ENCODE measurements around the gene FZD10. TPM values are rescaled to one million over a fixed set of nuclear protein-coding genes. Genes with fewer than 3 reads are reported as not detected.

Gene FZD10
- total and polyA plus RNA-seq, 8 donors: 0.12 to 3.2 (median 0.72) TPM; not detected in 3

- WGBS, 5 donors: 57 to 71% (median 68%) methylated on average over 19 of the region's 19 CpGs
- no peak overlapping the region for H3K4me3 ChIP-seq
- no peaks in the 10 kb centered on the region for H3K36me3 ChIP-seq
- peaks cover 0 to 46% (median 0%) of the 10 kb centered on the region in 3 donors for H3K27me3 ChIP-seq
- intact Hi-C loops (cut with DNase I; ENCODE audit: low total_unique reads): no loop called here
- no peaks in the 10 kb centered on the region for H3K9me3 ChIP-seq
- no peak for TF ChIP-seq CTCF (IDR thresholded peaks at IDR 0.05)
- no peak for TF ChIP-seq POLR2AphosphoS5 (IDR thresholded peaks at IDR 0.05)
- TF ChIP-seq POLR2A (IDR thresholded peaks at IDR 0.05): no peak
- TF ChIP-seq EP300 (IDR thresholded peaks at IDR 0.05): no peak
- DNase-seq: peak; percentile 14 to 25
- no peak overlapping the region for H3K27ac ChIP-seq
- no peaks in the 10 kb centered on the region for H3K4me1 ChIP-seq
Observed at GRCh38 chr12:130192642-130193345, 30.5 kb downstream of the FZD10 start.

GRCh38 chr12:130194154-130194553 is 31.9 kb downstream of the FZD10 start:
- no peaks in the 10 kb centered on the region for H3K36me3 ChIP-seq
- H3K27ac ChIP-seq: no peak overlapping the region
- intact Hi-C loops (cut with DNase I; ENCODE audit: low total_unique reads): no loop called here
- no peak overlapping the region for H3K4me3 ChIP-seq
- peaks cover 0 to 54% (median 0%) of the 10 kb centered on the region in 3 donors for H3K27me3 ChIP-seq
- no peaks in the 10 kb centered on the region for H3K9me3 ChIP-seq
- no peaks in the 10 kb centered on the region for H3K4me1 ChIP-seq
- WGBS, 5 donors: 58 to 70% (median 67%) methylated on average over 10 of the region's 10 CpGs
- peak in 1 of 2 donors; percentile 11 for DNase-seq
- no peak for TF ChIP-seq CTCF (IDR thresholded peaks at IDR 0.05)
- TF ChIP-seq POLR2A (IDR thresholded peaks at IDR 0.05): no peak
- TF ChIP-seq EP300 (IDR thresholded peaks at IDR 0.05): no peak
- no peak for TF ChIP-seq POLR2AphosphoS5 (IDR thresholded peaks at IDR 0.05)

GRCh38 chr12:130195369-130195768 is 33.1 kb downstream of the FZD10 start:
- Histone ChIP-seq H3K27ac (no peak overlapping the region), H3K27me3 (peaks cover 0 to 57% (median 0%) of the 10 kb centered on the region in 3 donors), H3K4me1 (no peaks in the 10 kb centered on the region), H3K9me3 (peaks cover 0 to 2% (median under 1%) of the 10 kb centered on the region in 4 donors), H3K4me3 (no peak overlapping the region), H3K36me3 (no peaks in the 10 kb centered on the region)
- DNase-seq: peak in 1 of 2 donors; percentile 5
- WGBS, 5 donors: 91 to 95% (median 93%) methylated on average over 7 of the region's 7 CpGs
- intact Hi-C loops (cut with DNase I; ENCODE audit: low total_unique reads): no loop called here
- TF ChIP-seq POLR2A (IDR thresholded peaks at IDR 0.05): no peak
- TF ChIP-seq EP300 (IDR thresholded peaks at IDR 0.05): no peak
- no peak for TF ChIP-seq CTCF (IDR thresholded peaks at IDR 0.05)
- no peak for TF ChIP-seq POLR2AphosphoS5 (IDR thresholded peaks at IDR 0.05)

- DNase-seq: peak in 1 of 2 donors; percentile 2
- H3K36me3 ChIP-seq: no peaks in the 10 kb centered on the region
- peaks cover 0 to 6% (median 2%) of the 10 kb centered on the region in 4 donors for H3K9me3 ChIP-seq
- H3K27ac ChIP-seq: no peak overlapping the region
- intact Hi-C loops (cut with DNase I; ENCODE audit: low total_unique reads): no loop called here
- no peak overlapping the region for H3K4me3 ChIP-seq
- no peaks in the 10 kb centered on the region for H3K4me1 ChIP-seq
- WGBS, 5 donors: 57 to 76% (median 71%) methylated on average over 12 of the region's 12 CpGs
- peaks cover 0 to 58% (median 0%) of the 10 kb centered on the region in 3 donors for H3K27me3 ChIP-seq
- TF ChIP-seq POLR2AphosphoS5 (IDR thresholded peaks at IDR 0.05): no peak
- no peak for TF ChIP-seq EP300 (IDR thresholded peaks at IDR 0.05)
- no peak for TF ChIP-seq POLR2A (IDR thresholded peaks at IDR 0.05)
- no peak for TF ChIP-seq CTCF (IDR thresholded peaks at IDR 0.05)
Observed at GRCh38 chr12:130195776-130196175, 33.5 kb downstream of the FZD10 start.
